Measurements from ENCODE around the gene CRELD1. TPM values are rescaled to one million over a fixed set of nuclear protein-coding genes. Genes with fewer than 3 reads are reported as not detected.

CRELD1 gene
- total RNA-seq, 1 experiment from 2014 or later, result 15.5 TPM

GRCh38 chr3:9884555-9885165 lies 49.0 kb upstream of the CRELD1 start:
- Histone ChIP-seq H3K4me1 (ENCODE audit: insufficient read depth, low read length) (no peaks in the 10 kb centered on the region), H3K79me1 (ENCODE audit: insufficient read depth, low read depth, low read length, poor library complexity, severe bottlenecking) (no peaks in the 10 kb centered on the region), H3K23me2 (ENCODE audit: insufficient read length, low read depth, low read length, poor library complexity, severe bottlenecking) (no peaks in the 10 kb centered on the region), H2AK5ac (ENCODE audit: insufficient read length, low read length) (no peak overlapping the region), H3K4ac (ENCODE audit: low read depth, low read length) (no peak overlapping the region), H2BK12ac (ENCODE audit: insufficient read length, low read depth, low read length) (no peak overlapping the region), H3K14ac (ENCODE audit: insufficient read depth, low read length) (no peak overlapping the region), H2BK120ac (ENCODE audit: low read depth, low read length, poor library complexity, severe bottlenecking) (no peak overlapping the region), H3T11ph (ENCODE audit: low read length) (no peak overlapping the region), H4K91ac (ENCODE audit: insufficient read length, low read depth, low read length) (no peak overlapping the region), H2BK5ac (ENCODE audit: insufficient read length, low read length) (no peak overlapping the region), H2BK15ac (ENCODE audit: low read depth, low read length) (no peak overlapping the region), H4K20me1 (ENCODE audit: control insufficient read depth, insufficient read depth, insufficient read length) (no peaks in the 10 kb centered on the region), H2AFZ (ENCODE audit: low read length) (no peak overlapping the region), H3K56ac (ENCODE audit: insufficient read length, low read depth, low read length) (no peak overlapping the region), H3K9ac (ENCODE audit: extremely low read depth, insufficient read length, low read length) (no peak overlapping the region), H3K23ac (ENCODE audit: insufficient read length, low read depth, low read length) (no peak overlapping the region), H3K9me3 (ENCODE audit: control insufficient read depth, low read depth, low read length) (no peaks in the 10 kb centered on the region), H3K27ac (ENCODE audit: insufficient read length, low read depth, low read length) (no peak overlapping the region), H4K8ac (replicated peaks; ENCODE audit: insufficient read length, low read depth, low read length) (no peak overlapping the region), H3K27me3 (ENCODE audit: insufficient read depth, low read length) (no peaks in the 10 kb centered on the region; the same call in 1 of the 2 replicates), H4K5ac (ENCODE audit: insufficient read length, low read depth, low read length) (no peak overlapping the region), H3K79me2 (ENCODE audit: insufficient read depth, low read length) (no peaks in the 10 kb centered on the region), H2BK20ac (ENCODE audit: low read depth, low read length, poor library complexity, severe bottlenecking) (no peak overlapping the region), H3K4me2 (ENCODE audit: insufficient read depth, insufficient read length, low read length) (no peak overlapping the region), H3K18ac (ENCODE audit: insufficient read length, low read depth, low read length) (no peak overlapping the region)
- H3K4me3 Mint-ChIP-seq, result no peak overlapping the region
- peaks cover 4 to 6% of the 10 kb centered on the region in 2 experiments for H3K4me1 Mint-ChIP-seq
- no peaks in the 10 kb centered on the region for H3K9me3 Mint-ChIP-seq
- H3K27me3 Mint-ChIP-seq (ENCODE audit: low read depth), result no peaks in the 10 kb centered on the region; the same call in 1 of the 2 replicates
- TF ChIP-seq CTCF (conservative IDR thresholded peaks at IDR 0.05), result no peak
- H3K27ac Mint-ChIP-seq, result peak overlapping the region in 2 of 3 experiments; percentile 55 to 77; a peak in 3 of 7 replicates
- no CpG with 5 or more reads among the region's 11 CpGs for WGBS (ENCODE audit: extremely low coverage, insufficient read length, low lambda C conversion rate)
- H3K36me3 Mint-ChIP-seq (ENCODE audit: insufficient read depth in 1 of 3, low read depth in 3 of 3), result no peaks in the 10 kb centered on the region
- DNase-seq, result no peak
